Activated CD4-positive, CD25-positive, alpha-beta regulatory T cell treated with anti-CD3 and anti-CD28 coated beads, Interleukin-2, amount 50 U/mL, for 24 hours (primary cell): ENCODE results near the gene MAZ.
"Not testable (repeated sequence)": the region's sequence is repeated elsewhere in the genome, so short reads cannot be mapped to it uniquely, and the experiment has no call there.

Source experiments
- ATAC-seq, 2 donors: fragments of 150-1000 bp; cut with Tn5 transposase; one replicate each; pipeline ENCODE4 v1.10.0; 2021; ENCODE audit warnings: mild to moderate bottlenecking in 1 of 2, moderate library complexity in 1 of 2

Gene MAZ

DNA sequence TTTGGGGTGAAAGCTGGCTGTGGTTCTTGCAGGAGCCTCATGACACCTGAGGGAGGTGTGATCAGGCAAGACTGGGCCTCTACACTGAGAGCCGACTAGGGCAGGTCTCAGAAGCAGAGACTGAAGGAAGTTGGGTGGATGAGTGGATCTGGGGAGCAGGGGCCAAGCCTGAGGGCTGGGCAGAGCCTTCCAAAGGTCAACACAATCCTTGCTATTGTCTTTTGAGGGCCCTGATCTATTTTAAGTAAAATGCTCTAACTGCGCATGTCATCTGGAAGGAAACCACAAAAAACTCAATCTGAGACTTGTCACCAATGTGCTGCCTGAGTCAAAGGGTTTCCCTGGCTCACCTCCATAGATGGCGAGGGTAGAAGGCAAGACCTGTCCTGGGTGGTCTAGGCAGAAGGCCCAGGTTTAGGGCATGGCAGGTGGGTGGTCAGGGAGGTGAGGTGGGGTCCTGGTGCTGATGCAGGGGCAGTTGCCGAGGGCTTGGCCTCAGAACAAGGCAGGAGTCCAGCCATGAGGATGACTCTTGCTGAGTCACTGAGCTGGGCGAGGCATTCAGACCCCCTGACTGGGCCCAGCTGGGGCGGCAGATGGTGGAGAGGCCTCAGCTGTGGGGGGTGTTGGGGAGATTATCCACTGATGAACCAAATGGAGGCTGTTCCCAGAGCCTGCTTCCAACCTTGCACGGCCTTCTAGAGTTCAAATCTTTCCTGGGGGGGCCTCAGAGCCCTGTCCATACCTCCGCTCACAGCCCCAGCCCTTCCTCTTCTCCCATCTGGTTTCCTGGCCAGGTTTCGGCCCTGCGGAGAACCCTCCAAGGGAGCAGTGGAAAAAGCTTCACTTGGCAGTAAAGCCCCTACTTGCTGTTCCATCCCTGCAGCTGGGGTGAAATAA, 19.1 kb downstream of the MAZ start:
- peak; percentile 65 to 74 for ATAC-seq

DNA sequence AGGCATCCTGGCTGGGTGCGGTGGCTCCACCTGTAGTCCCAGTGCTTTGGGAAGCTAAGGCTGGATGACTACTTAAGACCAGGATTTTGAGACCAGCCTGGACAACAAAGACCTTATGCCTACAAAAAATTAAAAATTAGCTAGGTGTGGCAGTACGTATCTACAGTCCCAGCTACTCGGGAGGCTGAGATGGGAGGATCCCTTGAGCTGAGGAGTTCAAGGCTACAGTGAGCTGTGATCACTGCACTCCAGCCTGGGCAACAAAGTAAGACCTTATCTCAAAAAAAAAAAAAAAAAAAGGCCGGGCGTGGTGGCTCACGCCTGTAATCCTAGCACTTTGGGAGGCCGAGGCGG, 20.0 kb downstream of the MAZ start:
- no peak for ATAC-seq

DNA sequence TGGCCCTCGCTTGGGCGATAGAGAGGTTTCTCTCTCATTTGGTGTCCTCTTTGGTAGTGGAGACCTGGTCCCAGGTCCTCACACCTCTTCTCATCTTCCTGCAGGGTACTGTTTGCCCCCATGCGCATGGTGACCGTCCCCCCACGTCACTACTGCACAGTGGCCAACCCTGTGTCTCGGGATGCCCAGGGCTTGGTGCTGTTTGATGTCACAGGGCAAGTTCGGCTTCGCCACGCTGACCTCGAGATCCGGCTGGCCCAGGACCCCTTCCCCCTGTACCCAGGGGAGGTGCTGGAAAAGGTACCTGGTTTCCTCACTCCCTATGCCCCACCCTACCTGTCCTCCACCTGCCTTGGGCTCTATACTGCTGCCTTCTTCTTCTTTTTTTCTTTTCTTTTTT, 24.4 kb downstream of the MAZ start:
- no peak for ATAC-seq

DNA sequence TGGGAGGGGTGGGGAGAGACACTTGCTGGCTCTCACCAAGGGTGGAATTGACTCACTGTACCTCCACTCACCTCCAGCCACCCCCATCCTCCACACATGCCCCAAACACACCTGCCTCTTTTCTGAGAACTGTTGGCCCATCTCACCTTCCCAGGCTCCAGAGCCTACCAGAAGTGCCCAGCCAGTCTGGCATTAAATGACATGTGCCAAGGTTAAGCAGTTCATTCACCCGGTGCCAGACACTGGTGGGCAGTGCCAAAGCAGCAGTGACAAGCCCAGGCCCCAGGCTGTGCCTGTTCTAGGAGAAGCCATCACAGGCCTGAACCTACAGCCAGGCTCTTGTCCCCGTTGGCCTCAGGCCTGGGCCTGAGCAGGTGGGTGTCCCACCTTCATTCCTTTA, 25.2 kb downstream of the MAZ start:
- no peak for ATAC-seq

DNA sequence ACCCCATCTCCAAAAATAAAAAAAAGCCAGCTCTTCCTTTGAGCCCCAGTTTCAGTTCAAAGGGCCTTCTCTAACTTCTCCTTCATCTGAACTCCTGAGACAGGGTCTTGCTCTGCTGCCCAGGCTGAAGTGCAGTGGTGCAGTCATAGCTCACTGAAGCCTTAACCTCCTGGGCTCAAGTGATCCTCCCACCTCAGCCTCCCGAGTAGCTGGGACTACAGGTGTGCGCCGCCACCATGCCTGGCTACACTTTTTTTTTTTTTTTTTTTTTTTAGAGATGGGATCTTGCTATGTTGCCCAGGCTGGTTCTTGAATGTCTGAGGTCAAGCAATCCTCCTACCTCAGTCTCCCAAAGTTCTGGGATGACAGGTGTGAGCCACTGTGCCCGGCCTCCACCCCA, 26.9 kb downstream of the MAZ start:
- ATAC-seq, result not testable (repeated sequence)

DNA sequence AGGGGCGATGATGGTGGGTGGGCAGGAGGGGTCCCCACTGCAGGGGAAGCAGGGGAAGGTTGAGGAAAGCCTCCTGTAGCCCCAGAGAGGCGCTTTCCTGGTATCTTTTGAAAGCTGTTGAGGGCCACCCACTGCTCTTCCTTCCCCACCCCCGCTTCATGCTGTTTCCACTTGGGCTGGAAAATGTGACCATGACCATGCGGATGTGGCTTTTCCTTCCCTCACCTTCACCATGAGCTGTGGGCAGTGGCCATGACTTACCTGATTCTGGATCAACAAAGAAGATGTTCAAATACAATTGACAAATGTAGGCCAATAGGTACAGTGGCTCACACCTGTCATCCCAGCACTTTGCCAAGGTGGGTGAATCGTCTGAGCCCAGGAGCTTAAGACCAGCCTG, 27.8 kb downstream of the MAZ start:
- no peak for ATAC-seq

DNA sequence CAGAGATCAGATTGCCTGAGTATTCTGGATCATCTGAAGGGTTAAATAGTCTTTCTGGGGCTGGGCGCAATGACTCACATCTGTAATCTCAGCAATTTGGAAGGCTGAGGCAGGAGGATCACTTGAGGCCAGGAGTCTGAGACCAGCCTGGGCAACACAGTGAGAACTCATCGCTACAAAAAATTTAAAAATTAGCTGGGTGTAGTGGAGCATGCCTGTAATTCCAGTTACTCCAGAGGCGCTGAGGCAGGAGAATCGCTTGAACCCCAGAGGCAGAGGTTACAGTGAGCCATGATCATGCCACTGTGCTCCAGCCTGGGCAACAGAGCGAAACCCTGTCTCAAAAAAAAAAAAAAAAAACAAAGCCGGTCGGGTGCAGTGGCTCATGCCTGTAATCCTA, 29.6 kb downstream of the MAZ start:
- ATAC-seq, result no peak

DNA sequence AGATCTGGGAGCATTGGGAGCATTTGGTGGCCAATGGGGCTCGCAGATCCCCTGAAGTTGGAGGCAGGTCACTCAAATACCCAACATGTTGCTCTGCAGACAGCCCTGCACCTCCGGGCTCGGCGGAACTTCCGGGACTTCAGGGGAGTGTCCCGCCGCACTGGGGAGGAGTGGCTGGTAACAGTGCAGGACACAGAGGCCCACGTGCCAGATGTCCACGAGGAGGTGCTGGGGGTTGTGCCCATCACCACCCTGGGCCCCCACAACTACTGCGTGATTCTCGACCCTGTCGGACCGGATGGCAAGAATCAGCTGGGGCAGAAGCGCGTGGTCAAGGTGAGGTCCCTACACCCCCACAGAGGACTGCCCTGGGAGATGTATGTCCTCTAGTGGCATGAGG, 30.3 kb downstream of the MAZ start:
- no peak for ATAC-seq

DNA sequence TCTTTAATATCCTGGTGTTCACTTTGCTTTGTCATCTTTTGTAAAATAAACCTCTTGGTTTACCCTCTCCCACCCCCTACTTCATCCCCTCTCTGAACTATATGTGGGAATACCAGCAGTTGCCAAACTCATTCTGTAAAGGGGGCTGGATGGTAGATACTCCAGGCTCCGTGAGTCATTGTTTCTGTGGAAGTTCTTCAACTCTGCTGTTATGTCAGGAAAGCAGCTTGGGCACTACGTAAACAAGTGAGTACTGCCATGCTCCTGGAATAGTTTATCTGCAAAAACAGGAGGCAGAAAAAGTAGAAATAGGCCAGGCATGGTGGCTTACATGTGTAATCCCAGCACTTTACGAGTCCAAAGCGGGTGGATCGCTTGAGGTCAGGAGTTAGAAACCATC, 31.5 kb downstream of the MAZ start:
- no peak for ATAC-seq

DNA sequence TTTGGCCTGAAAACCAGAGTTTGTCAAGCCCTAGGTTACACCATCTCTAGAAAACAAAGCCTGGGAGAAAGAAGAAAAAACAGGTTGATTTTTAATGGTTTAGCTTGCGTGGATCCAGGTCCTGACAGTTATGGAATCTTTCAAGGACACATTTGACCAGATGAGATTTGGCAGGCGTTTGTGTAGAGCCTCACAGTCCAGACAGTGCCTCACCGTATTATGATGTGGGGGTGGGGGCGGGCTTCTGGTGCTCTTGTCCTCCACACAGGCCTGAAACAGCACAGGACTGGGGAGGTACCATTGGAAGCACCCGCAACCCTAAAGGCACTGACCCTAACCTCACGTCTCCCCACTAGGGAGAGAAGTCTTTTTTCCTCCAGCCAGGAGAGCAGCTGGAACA, 33.5 kb downstream of the MAZ start:
- ATAC-seq, result no peak

DNA sequence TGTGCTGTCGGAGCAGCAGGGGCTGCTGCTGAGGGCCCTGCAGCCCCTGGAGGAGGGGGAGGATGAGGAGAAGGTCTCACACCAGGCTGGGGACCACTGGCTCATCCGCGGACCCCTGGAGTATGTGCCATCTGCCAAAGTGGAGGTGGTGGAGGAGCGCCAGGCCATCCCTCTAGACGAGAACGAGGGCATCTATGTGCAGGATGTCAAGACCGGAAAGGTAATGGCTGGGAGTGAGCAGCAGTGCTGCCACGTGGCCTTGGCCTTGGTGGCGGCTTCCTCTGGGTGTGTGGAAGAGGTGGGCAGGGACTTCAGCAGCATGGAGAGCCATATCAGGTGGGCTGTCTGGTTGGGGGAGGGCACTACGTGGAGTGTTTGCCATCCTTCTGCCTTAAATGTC, 33.9 kb downstream of the MAZ start:
- no peak for ATAC-seq

DNA sequence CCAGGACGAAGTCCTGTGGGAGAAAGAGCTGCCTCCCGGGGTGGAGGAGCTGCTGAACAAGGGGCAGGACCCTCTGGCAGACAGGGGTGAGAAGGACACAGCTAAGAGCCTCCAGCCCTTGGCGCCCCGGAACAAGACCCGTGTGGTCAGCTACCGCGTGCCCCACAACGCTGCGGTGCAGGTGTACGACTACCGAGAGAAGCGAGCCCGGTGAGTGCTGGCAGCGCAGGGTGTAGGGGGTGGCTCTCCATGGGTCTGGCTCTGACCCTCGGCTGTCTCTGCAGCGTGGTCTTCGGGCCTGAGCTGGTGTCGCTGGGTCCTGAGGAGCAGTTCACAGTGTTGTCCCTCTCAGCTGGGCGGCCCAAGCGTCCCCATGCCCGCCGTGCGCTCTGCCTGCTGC, 35.3 kb downstream of the MAZ start:
- no peak for ATAC-seq

DNA sequence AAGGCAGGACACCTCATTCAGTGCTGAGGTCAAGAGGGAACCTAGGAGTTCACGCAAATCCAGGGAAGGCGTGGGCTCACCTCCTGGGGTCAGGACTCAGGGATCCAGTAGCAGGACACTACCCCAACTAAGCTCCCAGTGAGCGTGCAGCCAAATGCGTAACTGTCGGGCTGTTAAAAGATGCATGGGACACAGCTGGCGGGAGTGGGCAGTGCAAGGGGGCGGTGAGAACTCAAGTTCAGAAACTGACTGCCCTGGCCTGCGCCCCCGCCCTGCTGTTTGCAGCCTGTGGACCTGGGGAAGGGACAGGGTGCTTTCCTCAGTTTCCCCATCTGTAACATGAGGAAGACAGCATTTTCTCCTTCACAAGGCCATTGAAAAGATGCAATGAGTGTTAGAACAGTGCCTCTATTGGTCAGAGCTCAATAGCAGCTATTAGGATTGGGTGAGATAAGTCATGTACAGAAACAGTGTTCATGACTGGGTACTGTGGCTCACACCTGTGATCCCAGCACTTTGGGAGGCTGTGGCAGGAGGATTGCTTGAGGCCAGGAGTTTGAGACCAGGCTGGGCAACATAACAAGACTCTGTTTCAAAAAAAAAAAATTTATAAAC, 36.5 kb downstream of the MAZ start:
- ATAC-seq, result no peak

DNA sequence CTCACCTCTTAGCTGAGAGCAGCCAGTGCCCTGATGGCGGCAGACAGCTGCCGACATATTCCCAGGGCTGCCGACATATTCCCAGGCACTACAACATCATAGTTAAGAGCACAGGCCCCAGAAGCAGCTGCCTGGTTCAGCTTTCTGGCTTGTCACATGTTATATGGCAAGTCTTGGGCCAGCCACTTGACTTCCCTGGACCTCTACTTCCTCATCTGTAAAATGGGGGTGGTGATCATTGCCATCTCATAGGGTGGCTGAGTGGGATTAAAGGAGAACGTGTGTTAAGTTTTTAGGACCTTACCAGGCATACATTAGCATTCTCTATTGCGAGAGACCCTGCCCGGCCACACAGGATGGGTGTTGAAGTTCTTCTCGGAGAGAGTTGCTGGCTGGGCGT, 37.6 kb downstream of the MAZ start:
- no peak for ATAC-seq

DNA sequence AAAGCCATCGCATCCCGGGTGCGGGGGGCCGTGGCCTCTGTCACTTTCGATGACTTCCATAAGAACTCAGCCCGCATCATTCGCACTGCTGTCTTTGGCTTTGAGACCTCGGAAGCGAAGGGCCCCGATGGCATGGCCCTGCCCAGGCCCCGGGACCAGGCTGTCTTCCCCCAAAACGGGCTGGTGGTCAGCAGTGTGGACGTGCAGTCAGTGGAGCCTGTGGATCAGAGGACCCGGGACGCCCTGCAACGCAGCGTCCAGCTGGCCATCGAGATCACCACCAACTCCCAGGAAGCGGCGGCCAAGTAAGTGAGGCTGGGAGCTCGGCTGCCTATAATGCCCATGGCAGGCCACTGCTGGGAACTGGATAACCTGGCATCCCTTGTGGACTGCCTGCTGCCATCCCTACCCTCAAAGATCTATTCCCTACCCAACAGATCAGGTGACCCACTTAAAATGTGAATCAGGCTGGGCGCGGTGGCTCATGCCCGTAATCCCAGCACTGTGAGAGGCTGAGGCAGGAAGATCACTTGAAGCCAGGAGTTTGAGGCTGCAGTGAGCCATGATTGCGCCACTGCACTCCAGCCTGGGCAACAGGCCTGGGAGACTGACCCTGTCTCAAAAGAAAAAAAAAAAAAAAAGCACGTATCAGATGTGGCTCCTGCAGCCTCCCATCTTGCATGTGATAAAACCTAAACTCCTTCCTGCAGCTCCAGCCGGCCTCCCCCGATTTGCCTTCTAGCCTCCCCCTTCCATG, 38.4 kb downstream of the MAZ start:
- no peak for ATAC-seq

DNA sequence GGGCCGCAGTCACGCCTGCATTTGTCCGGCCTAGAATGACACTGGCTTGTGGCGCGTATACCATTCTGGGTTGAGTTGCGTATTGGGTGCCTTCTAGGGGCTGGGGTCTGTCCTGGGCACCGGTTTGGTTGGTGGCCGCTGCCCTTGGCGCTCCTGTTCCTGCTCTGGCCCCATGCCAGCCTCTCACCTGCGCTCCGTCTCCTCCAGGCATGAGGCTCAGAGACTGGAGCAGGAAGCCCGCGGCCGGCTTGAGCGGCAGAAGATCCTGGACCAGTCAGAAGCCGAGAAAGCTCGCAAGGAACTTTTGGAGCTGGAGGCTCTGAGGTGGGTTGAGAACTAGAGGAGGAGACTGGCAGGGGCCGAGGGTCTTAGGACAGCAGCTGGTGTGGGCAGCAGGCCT, 39.3 kb downstream of the MAZ start:
- ATAC-seq, result no peak

DNA sequence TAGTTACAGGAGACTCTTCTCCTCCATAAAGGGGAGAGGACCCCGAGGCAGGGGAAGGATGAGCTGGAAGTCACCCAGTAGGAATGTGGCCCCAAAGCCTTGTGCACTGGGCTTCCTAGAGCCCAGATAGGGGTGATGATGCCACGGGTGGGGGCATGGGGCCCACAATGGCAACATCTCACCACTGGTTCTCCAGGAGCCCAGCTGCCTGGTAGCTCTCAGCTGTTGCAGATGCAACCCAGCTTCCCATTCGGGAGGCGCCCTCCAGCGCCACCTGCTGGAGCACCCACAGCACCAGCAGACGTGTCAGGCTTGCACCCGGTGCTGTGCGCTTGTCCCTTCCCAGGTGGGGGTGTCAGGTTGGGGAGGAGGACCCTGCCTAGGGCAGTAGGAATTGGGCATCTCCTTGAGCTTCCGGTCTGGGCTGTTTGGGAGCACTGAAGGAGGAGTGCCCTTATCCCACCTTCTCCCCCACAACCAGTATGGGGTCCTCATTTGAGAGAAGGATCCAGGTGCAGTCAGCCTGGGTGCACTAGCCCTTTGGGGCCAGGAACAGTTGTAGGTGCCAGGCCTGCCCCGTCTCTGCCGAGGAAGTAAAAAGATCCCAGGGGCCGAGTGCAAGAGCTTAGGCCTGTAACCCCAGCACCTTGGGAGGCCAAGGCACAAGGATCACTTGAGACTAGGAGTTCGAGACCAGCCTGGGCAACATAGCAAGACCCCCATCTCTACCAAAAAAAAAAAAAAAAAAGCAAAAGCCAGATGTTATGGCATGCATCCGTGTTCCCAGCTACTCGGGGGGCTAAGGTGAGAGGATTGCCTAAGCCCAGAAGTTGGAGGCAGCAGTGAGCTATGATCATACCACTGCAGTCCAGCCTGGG, 42.3 kb downstream of the MAZ start:
- ATAC-seq, result peak; percentile 93

DNA sequence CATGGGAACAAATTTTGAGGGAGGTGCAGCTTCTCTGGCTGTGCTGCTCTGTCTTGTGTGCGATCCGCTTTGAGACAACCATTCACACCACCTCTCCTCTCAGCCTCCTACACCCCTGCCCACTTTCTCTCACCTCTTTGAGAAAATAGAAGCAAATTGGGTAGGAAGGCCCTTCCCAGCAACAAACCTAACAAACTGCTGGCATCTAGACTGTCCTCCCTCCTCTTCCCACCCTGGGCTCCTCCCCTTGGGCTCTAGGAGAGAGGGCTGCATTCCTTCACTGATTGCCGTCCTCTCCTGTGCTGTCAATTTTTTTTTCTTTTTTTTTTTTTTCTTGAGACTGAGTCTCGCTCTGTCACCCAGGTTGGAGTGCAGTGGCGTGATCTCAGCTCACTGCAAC, 43.2 kb downstream of the MAZ start:
- no peak for ATAC-seq

DNA sequence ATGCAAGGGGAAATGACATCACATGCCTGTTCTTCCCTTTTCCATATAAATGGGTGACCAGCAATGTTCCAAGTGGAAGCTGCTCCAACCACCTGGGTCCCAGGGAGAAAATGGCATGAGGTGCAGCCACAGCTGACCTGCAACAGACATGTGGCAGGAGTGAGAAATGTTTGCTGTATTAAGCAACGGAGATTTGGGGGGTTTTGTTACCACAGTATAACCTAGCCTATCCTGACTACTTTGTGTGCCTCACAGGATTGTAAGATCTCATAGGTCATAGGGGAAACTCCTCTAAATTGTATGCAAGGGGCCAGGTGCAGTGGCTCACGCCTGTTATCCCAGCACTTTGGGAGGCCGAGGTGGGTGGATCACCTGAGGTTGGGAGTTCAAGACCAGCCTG, 44.7 kb downstream of the MAZ start:
- ATAC-seq, result no peak

DNA sequence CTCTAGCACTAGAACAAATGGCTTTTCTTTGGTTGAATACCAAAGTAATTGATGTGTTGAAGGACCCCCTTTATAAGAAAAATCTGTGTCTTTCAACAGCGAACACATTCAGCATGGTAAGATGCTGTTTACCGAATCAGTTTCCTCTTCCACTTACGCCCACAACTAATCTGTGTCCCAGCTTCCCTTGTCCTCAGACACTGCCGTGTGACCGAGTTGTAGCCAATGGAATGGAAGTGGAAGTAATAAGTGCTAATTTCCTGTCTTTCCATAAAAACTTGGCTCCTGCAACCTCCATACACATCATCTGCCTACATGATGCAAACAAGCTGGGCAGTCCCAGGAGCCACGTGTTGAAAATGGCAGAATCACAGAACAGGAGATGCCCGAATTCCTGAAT, 46.3 kb downstream of the MAZ start:
- no peak for ATAC-seq

DNA sequence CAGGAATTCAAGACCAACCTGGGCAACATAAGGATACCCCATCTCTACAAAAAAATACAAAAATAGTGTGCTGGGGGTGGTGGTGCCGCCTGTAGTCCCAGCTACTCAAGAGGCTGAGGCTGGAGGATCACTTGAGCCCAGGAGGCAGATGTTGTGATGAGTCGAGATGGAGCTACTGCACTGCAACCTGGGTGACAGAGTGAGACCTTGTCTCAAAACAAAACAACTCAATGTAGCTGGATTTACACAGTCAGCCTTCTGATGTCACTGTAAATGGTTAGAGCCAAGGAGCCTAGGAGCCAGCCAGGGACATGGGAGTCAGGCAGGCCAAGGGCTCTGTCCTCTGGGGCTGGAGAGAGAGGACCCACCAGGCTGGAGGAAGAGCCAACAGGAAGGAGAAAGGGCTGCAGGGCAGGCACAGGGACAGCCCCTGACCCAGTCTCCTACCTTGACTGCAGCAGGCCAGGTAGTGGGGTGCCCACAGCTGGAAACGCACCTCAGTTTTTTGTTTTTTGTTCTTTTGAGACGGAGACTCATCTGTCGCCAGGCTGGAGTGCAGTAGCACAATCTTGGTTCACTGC, 48.3 kb downstream of the MAZ start:
- peak in 1 of 2 donors; percentile 7 for ATAC-seq

DNA sequence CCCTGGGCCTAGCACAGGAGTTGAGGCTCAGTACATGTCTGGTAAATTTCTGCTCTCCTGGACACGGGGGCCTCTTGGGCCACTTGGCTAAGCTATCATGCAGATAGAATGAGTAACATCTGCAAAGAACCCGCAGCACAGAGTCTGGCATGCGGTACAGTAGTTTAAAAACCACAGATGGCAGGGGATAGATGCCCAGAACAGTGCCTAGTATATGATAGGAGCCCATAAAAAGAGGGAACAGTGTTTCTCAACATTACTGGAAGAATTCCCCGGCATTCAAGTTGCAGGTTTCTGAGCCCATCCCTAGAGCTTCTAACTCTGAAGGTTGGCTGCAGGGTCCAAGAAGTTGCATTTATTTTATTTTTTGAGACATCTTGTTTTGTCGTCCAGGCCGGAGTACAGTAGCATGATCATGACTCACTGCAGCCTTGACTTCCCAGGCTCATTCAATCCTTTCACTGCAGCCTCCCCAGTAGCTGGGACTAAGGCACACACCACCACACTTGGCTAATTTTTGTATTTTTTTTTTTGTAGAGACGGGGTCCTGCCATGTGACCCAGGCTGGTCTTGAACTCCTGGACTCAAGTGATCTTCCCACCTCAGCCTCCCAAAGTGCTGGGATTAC, 50.9 kb downstream of the MAZ start:
- no peak for ATAC-seq
